ENCODE data around the gene ATP2A1. TPM values are rescaled to one million over a fixed set of nuclear protein-coding genes. Genes with fewer than 3 reads are reported as not detected.

The ATP2A1 gene
- total RNA-seq, 4 donors from 2014 or later = 1.6 TPM; not detected in 3

GRCh38 chr16:28951410-28951943, 73.2 kb downstream of the ATP2A1 start:
- no peaks in the 10 kb centered on the region for H3K36me3 ChIP-seq
- TF ChIP-seq CTCF (IDR thresholded peaks at IDR 0.05) (no peak), POLR2A (IDR thresholded peaks at IDR 0.05) (no peak)
- intact Hi-C loops (cut with DNase I; ENCODE audit: low total_unique reads) = no loop called here

More at GRCh38 chr16:28951410-28951943, 73.2 kb downstream of the ATP2A1 start:
- DNase-seq = peak in 1 of 2 donors; percentile 28
- H3K4me3 ChIP-seq = peak overlapping the region; percentile 78 to 91
- peak overlapping the region; percentile 26 to 90 for H3K27ac ChIP-seq
- H3K4me1 ChIP-seq = peaks cover 0 to 6% of the 10 kb centered on the region in 2 donors
- H3K9me3 ChIP-seq = no peaks in the 10 kb centered on the region
- H3K27me3 ChIP-seq = no peaks in the 10 kb centered on the region

Small RNAs within 50 kb of the gene (microRNA-seq; reads per million reads assigned to microRNA genes)
- not detected for gene MIR4721 (ENCODE audit: borderline microRNAs expressed, borderline replicate concordance)

Small RNAs within 50 kb of the gene (small RNA-seq; reads per million reads assigned to genes)
- not detected for gene RF00416

Other genes starting within 250 kb of the ATP2A1 start
- gene NPIPB8, start 240.4 kb upstream of the ATP2A1 start, total RNA-seq = 1 to 10 TPM in 1 of 4 donors, not detected in 3; 8.1 TPM
- gene EIF3C, start 167.0 kb upstream of the ATP2A1 start, total RNA-seq = 100 to 1,000 TPM in 3 of 4 donors, 10 to 100 TPM in 1; 52.8 to 426 (median 286) TPM
- 1 to 10 TPM; 2.4 to 9.8 (median 6.7) TPM for gene NPIPB9, start 126.7 kb upstream of the ATP2A1 start, total RNA-seq
- gene ATXN2L, start 55.5 kb upstream of the ATP2A1 start, total RNA-seq = 100 to 1,000 TPM in 1 of 4 donors, 10 to 100 TPM in 2, 1 to 10 TPM in 1; 7.2 to 130 (median 35.0) TPM
- gene TUFM, start 32.1 kb upstream of the ATP2A1 start, total RNA-seq = 10 to 100 TPM; 48.3 to 92.9 (median 61.6) TPM
- 10 to 100 TPM in 3 of 4 donors, 1 to 10 TPM in 1; 9.1 to 63.3 (median 21.4) TPM for gene SH2B1, start 14.6 kb upstream of the ATP2A1 start, total RNA-seq
- gene RABEP2, start 46.8 kb downstream of the ATP2A1 start, total RNA-seq = 10 to 100 TPM in 2 of 4 donors, 1 to 10 TPM in 2; 4.9 to 41.1 (median 9.3) TPM
- gene CD19, start 53.5 kb downstream of the ATP2A1 start, total RNA-seq = 1 to 10 TPM in 1 of 4 donors, not detected in 3; 1.5 TPM
- 10 to 100 TPM; 10.3 to 40.8 (median 16.6) TPM for gene NFATC2IP, start 72.4 kb downstream of the ATP2A1 start, total RNA-seq
- gene SPNS1, start 96.3 kb downstream of the ATP2A1 start, total RNA-seq = 10 to 100 TPM in 3 of 4 donors, 1 to 10 TPM in 1; 7.4 to 74.3 (median 25.3) TPM
- 10 to 100 TPM in 1 of 4 donors, 1 to 10 TPM in 2, under 1 TPM in 1; 0.97 to 12.6 (median 3.0) TPM for gene LAT, start 106.6 kb downstream of the ATP2A1 start, total RNA-seq

Data from uterus (tissue), 4 donors.